K562 (cell line): ENCODE data around the gene CNOT10. TPM values are rescaled to one million over a fixed set of nuclear protein-coding genes. Genes with fewer than 3 reads are reported as not detected.
A peak's percentile ranks its signal among the peaks of the same experiment; 100 is the strongest.

Experiments
- ASH1L ChIP-seq: fragments of 450-650 bp; IDR thresholded peaks from 2 replicates; pipeline ENCODE4 v1.6.1; 2018; ENCODE audit warnings: borderline replicate concordance, mild to moderate bottlenecking, low read depth; ENCODE audit not compliant: partially characterized antibody
- BRD9 ChIP-seq: fragments of 450-650 bp; IDR thresholded peaks from 2 replicates; pipeline ENCODE4 v1.6.1; 2018; ENCODE audit warnings: low read depth; ENCODE audit not compliant: partially characterized antibody
- CBFA2T3 ChIP-seq: fragments of 450-650 bp; IDR thresholded peaks from 2 replicates; pipeline ENCODE4 v1.6.1; 2017
- CBX5 ChIP-seq: IDR thresholded peaks from 2 replicates; pipeline ENCODE4 v1.6.1; 2014; ENCODE audit warnings: low read depth, borderline replicate concordance
- DMBX1 ChIP-seq: fragments of 250-450 bp; sonication (Bioruptor Pico); IDR thresholded peaks from 2 replicates; pipeline ENCODE4 v1.8.0; 2022; ENCODE audit warnings: inconsistent platforms, mild to moderate bottlenecking, moderate library complexity, borderline replicate concordance
- DNMT1 ChIP-seq: fragments of 450-650 bp; IDR thresholded peaks from 2 replicates; pipeline ENCODE4 v1.6.1; 2016; ENCODE audit warnings: antibody characterized with exemption, mild to moderate bottlenecking
- ETV5 ChIP-seq: sonication (generic); formaldehyde crosslinking; IDR thresholded peaks from 2 replicates; pipeline ENCODE4 v1.4.0; 2020; ENCODE audit warnings: low read depth, mild to moderate bottlenecking, missing genetic modification reagents
- GABPB1 ChIP-seq: sonication (generic); formaldehyde crosslinking; IDR thresholded peaks from 2 replicates; pipeline ENCODE4 v1.8.0; 2022; ENCODE audit warnings: mild to moderate bottlenecking, missing genetic modification reagents
- GATA2 ChIP-seq: sonication (generic); formaldehyde crosslinking; IDR thresholded peaks from 2 replicates; pipeline ENCODE4 v1.4.0; 2020; ENCODE audit warnings: mild to moderate bottlenecking, missing genetic modification reagents
- MTA1 ChIP-seq: fragments of 450-650 bp; IDR thresholded peaks from 2 replicates; pipeline ENCODE4 v1.6.1; 2017; ENCODE audit warnings: borderline replicate concordance
- MXI1 ChIP-seq: IDR thresholded peaks from 2 replicates; pipeline ENCODE4 v1.6.1; 2011; ENCODE audit warnings: low read depth, mild to moderate bottlenecking, improper control_type of control experiment, low read length
- NCOR1 ChIP-seq: fragments of 450-650 bp; IDR thresholded peaks from 2 replicates; pipeline ENCODE4 v1.6.1; 2016; ENCODE audit warnings: mild to moderate bottlenecking, moderate library complexity
- NFIC ChIP-seq: fragments of 450-650 bp; IDR thresholded peaks from 2 replicates; pipeline ENCODE4 v1.6.1; 2017; ENCODE audit warnings: mild to moderate bottlenecking, inconsistent platforms
- NR2C2 ChIP-seq, 2 experiments: fragments of 200-800 bp in 1 of 2; sonication (Bioruptor generic) in 1 of 2; sonication (generic) in 1 of 2; formaldehyde crosslinking in 1 of 2; IDR thresholded peaks; 2 replicates each; pipeline versions ENCODE4 v1.6.1 to v1.8.0; 2016 to 2022; ENCODE audit warnings: mild to moderate bottlenecking in 1 of 2, missing compliant biosample characterization in 1 of 2, missing genetic modification characterization in 1 of 2, missing genetic modification reagents in 1 of 2
- PATZ1 ChIP-seq: fragments of 250-450 bp; sonication (Bioruptor Pico); IDR thresholded peaks from 2 replicates; pipeline ENCODE4 v1.5.0; 2020; ENCODE audit warnings: mild to moderate bottlenecking, borderline replicate concordance
- PCBP2 ChIP-seq: fragments of 200-400 bp; formaldehyde crosslinking; IDR thresholded peaks from 2 replicates; pipeline ENCODE4 v1.6.1; 2018; ENCODE audit warnings: low read length, low read depth, mild to moderate bottlenecking, moderate library complexity; ENCODE audit not compliant: poor library complexity, severe bottlenecking
- PKNOX1 ChIP-seq: fragments of 450-650 bp; IDR thresholded peaks from 2 replicates; pipeline ENCODE4 v1.6.1; 2016
- U2AF1 ChIP-seq: fragments of 200-400 bp; formaldehyde crosslinking; optimal IDR thresholded peaks from 2 replicates; pipeline ENCODE3; 2017; ENCODE audit warnings: mild to moderate bottlenecking, low read depth, low read length, moderate library complexity
- ZBTB7A ChIP-seq: IDR thresholded peaks from 2 replicates; pipeline ENCODE4 v1.6.1; 2011; ENCODE audit warnings: low read depth, mild to moderate bottlenecking, low read length, moderate library complexity, borderline replicate concordance; ENCODE audit not compliant: control insufficient read depth
- ZNF24 ChIP-seq: fragments of 450-650 bp; IDR thresholded peaks from 2 replicates; pipeline ENCODE4 v1.6.1; 2016
- ZNF395 ChIP-seq: fragments of 200-800 bp; sonication (Bioruptor generic); IDR thresholded peaks from 2 replicates; pipeline ENCODE4 v1.6.1; 2017; ENCODE audit warnings: missing genetic modification characterization, missing compliant biosample characterization
- ZNF398 ChIP-seq: fragments of 250-450 bp; sonication (Bioruptor Pico); IDR thresholded peaks from 2 replicates; pipeline ENCODE4 v1.8.0; 2021; ENCODE audit warnings: moderate library complexity, mild to moderate bottlenecking, inconsistent platforms
- ZSCAN32 ChIP-seq: fragments of 450-650 bp; formaldehyde crosslinking; IDR thresholded peaks from 2 replicates; pipeline ENCODE4 v1.4.0; 2020; ENCODE audit warnings: mild to moderate bottlenecking, moderate library complexity
- polyA plus RNA-seq, 8 experiments: library from polyadenylated mRNA; depleted of rRNA in 4 of 8; stranded (reverse) in 5 of 8; unstranded in 3 of 8; fragments of >200 nt; fragmentation: Nextera tagmentation in 2 of 8; fragmentation: Illumina TruSeq in 1 of 8; extraction: Ambion mirVana in 2 of 8; extraction: Trizol in 1 of 8; gene quantifications; 2 replicates each; pipeline versions ENCODE4 v1.2.1 to v1.2.3, GENCODE V29; 2011 to 2014; ENCODE audit warnings: inconsistent platforms in 1 of 8, missing spikeins in 1 of 8
- total RNA-seq, 7 experiments: library from RNA; depleted of rRNA in 6 of 7; stranded (reverse); fragments of >200 nt in 6 of 7; fragmentation: Illumina TruSeq in 2 of 7; extraction: Trizol in 2 of 7; gene quantifications; 2 replicates each; pipeline versions ENCODE4 v1.2.1 to v1.2.3, GENCODE V29; 2011 to 2021; ENCODE audit warnings: low replicate concordance in 1 of 7

CNOT10 gene
- total and polyA plus RNA-seq, 9 of the 15 experiments (the other 6 are each of a cell fraction or from before 2014, with no cell fraction given): 35.7 to 114 (median 81.9) TPM

GRCh38 chr3:32684029-32684799 lies 774 bp upstream of the CNOT10 start (continued):
- TF ChIP-seq PATZ1 (CRISPR knock-in tag) (no peak), ZNF398 (no peak), ASH1L (no peak), ZSCAN32 (CRISPR knock-in tag) (no peak), GATA2 (no peak), CBFA2T3 (no peak), ETV5 (CRISPR knock-in tag) (no peak), DMBX1 (no peak), NCOR1 (no peak), NFIC (peak; percentile 73), DNMT1 (0 out of 2 replicates have a peak, but pooled peaks have one; percentile 53), U2AF1 (no peak), MXI1 (no peak), PCBP2 (no peak), PKNOX1 (no peak), NR2C2 (CRISPR knock-in tag; IDR thresholded peaks at IDR 0.05) (no peak), NR2C2 (tag; IDR thresholded peaks at IDR 0.05) (no peak), BRD9 (peak; percentile 34), MTA1 (no peak), ZBTB7A (no peak), ZNF24 (peak; percentile 49; the same call in 1 of the 2 replicates), ZNF395 (CRISPR knock-in tag) (no peak), CBX5 (no peak), GABPB1 (CRISPR knock-in tag) (no peak)
